DND-41 (cell line): Measurements from ENCODE around the gene LRFN2.

ENCODE experiments used
- ATAC-seq: fragments of 200-7000 bp; cut with Tn5 transposase; 3 replicates; pipeline ENCODE4 v1.9.1; 2021; ENCODE audit warnings: low read depth; ENCODE audit not compliant: insufficient read depth
- DNase-seq: peaks from one replicate; pipeline ENCODE4 v3.0.0-alpha.2; 2020
- H2AFZ ChIP-seq: 2 replicates; pipeline ENCODE4 v1.6.0; 2012; ENCODE audit warnings: low read depth, low read length
- H3K27ac ChIP-seq: 2 replicates; pipeline ENCODE4 v1.5.1; 2012; ENCODE audit warnings: low read length, inconsistent platforms
- H3K27me3 ChIP-seq: fragments of 200-600 bp; sonication (generic); 2 replicates; pipeline ENCODE4 v1.6.0; 2012; ENCODE audit warnings: low read length, mild to moderate bottlenecking, inconsistent platforms; ENCODE audit not compliant: insufficient read depth, poor library complexity
- H3K36me3 ChIP-seq: 2 replicates; pipeline ENCODE4 v1.5.1; 2012; ENCODE audit warnings: low read length, inconsistent platforms; ENCODE audit not compliant: insufficient read depth
- H3K4me1 ChIP-seq: 2 replicates; pipeline ENCODE4 v1.5.1; 2012; ENCODE audit warnings: mild to moderate bottlenecking, low read length; ENCODE audit not compliant: insufficient read depth
- H3K4me2 ChIP-seq: 2 replicates; pipeline ENCODE4 v1.6.0; 2012; ENCODE audit warnings: mild to moderate bottlenecking, moderate library complexity, low read length, inconsistent platforms; ENCODE audit not compliant: insufficient read depth
- H3K4me3 ChIP-seq, 2 experiments: fragments of 200-600 bp in 1 of 2; shearing (Covaris generic) in 1 of 2; 2 replicates each; pipeline ENCODE4 v1.5.1; 2012 to 2016; ENCODE audit warnings: inconsistent platforms in 2 of 2, low read length in 2 of 2, mild to moderate bottlenecking in 2 of 2, low read depth in 1 of 2, moderate library complexity in 1 of 2
- H3K79me2 ChIP-seq: 2 replicates; pipeline ENCODE4 v1.6.0; 2012; ENCODE audit warnings: low read length, inconsistent platforms; ENCODE audit not compliant: insufficient read depth
- H3K9ac ChIP-seq: 2 replicates; pipeline ENCODE4 v1.6.0; 2012; ENCODE audit warnings: low read depth, mild to moderate bottlenecking, inconsistent platforms, low read length, moderate library complexity
- H3K9me3 ChIP-seq: 2 replicates; pipeline ENCODE4 v1.5.1; 2012; ENCODE audit warnings: low read length, moderate library complexity, mild to moderate bottlenecking, inconsistent platforms; ENCODE audit not compliant: insufficient read depth, severe bottlenecking
- H4K20me1 ChIP-seq: 2 replicates; pipeline ENCODE4 v1.6.0; 2012; ENCODE audit warnings: low read length; ENCODE audit not compliant: insufficient read depth
- CTCF ChIP-seq: IDR thresholded peaks from 2 replicates; pipeline ENCODE4 v1.5.1; 2012; ENCODE audit warnings: borderline replicate concordance, low read length, moderate library complexity, mild to moderate bottlenecking; ENCODE audit not compliant: poor library complexity, severe bottlenecking; ENCODE audit errors: extremely low read depth
- EZH2 ChIP-seq: IDR thresholded peaks from 3 replicates; pipeline ENCODE4 v1.6.1; 2012; ENCODE audit warnings: borderline replicate concordance, low read depth, mild to moderate bottlenecking, moderate library complexity, low read length, inconsistent platforms; ENCODE audit not compliant: severe bottlenecking

Gene LRFN2

GRCh38 chr6:40499215-40499614 is 87.9 kb downstream of the LRFN2 start:
- no peaks in the 10 kb centered on the region for H3K27me3 ChIP-seq
- TF ChIP-seq EZH2 = no peak
- no peak for TF ChIP-seq CTCF
- no peaks in the 10 kb centered on the region for H3K9me3 ChIP-seq
- DNase-seq (no peak), ATAC-seq (no peak)
- no peak overlapping the region for H3K27ac ChIP-seq
- H4K20me1 ChIP-seq = no peaks in the 10 kb centered on the region
- H3K4me2 ChIP-seq = no peak overlapping the region
- H3K79me2 ChIP-seq = no peaks in the 10 kb centered on the region
- no peaks in the 10 kb centered on the region for H3K36me3 ChIP-seq
- no peak overlapping the region for H2AFZ ChIP-seq
- no peaks in the 10 kb centered on the region for H3K4me1 ChIP-seq
- H3K4me3 ChIP-seq = no peak overlapping the region
- no peak overlapping the region for H3K9ac ChIP-seq

- H3K79me2 ChIP-seq = no peaks in the 10 kb centered on the region
Measured at GRCh38 chr6:40498148-40498547, 89.0 kb downstream of the LRFN2 start.

GRCh38 chr6:40492187-40492586 is 95.0 kb downstream of the LRFN2 start:
- H4K20me1 ChIP-seq = no peaks in the 10 kb centered on the region

More at GRCh38 chr6:40498148-40498547, 89.0 kb downstream of the LRFN2 start:
- H3K9me3 ChIP-seq = no peaks in the 10 kb centered on the region
- DNase-seq (no peak), ATAC-seq (no peak)
- no peak overlapping the region for H2AFZ ChIP-seq
- H3K27me3 ChIP-seq = no peaks in the 10 kb centered on the region
- H3K4me3 ChIP-seq = no peak overlapping the region
- H3K4me2 ChIP-seq = no peak overlapping the region
- no peaks in the 10 kb centered on the region for H4K20me1 ChIP-seq
- TF ChIP-seq EZH2 (no peak), CTCF (no peak)
- H3K9ac ChIP-seq = no peak overlapping the region
- H3K27ac ChIP-seq = no peak overlapping the region
- no peaks in the 10 kb centered on the region for H3K36me3 ChIP-seq
- no peaks in the 10 kb centered on the region for H3K4me1 ChIP-seq

More at GRCh38 chr6:40492187-40492586, 95.0 kb downstream of the LRFN2 start:
- Histone ChIP-seq H3K79me2 (no peaks in the 10 kb centered on the region), H3K4me3 (no peak overlapping the region), H3K4me1 (no peaks in the 10 kb centered on the region), H3K9me3 (no peaks in the 10 kb centered on the region), H3K9ac (no peak overlapping the region), H3K4me2 (no peak overlapping the region), H3K27me3 (no peaks in the 10 kb centered on the region), H3K36me3 (no peaks in the 10 kb centered on the region), H2AFZ (no peak overlapping the region), H3K27ac (no peak overlapping the region)
- DNase-seq = no peak
- TF ChIP-seq EZH2 (no peak), CTCF (no peak)
- ATAC-seq = no peak
